Left renal pelvis (tissue), 4 donors: ENCODE measurements around the gene PMEL. TPM values are rescaled to one million over a fixed set of nuclear protein-coding genes. Genes with fewer than 3 reads are reported as not detected.
"Not testable (repeated sequence)": the region's sequence is repeated elsewhere in the genome, so short reads cannot be mapped to it uniquely, and the experiment has no call there.

Experiments used
- DNase-seq, 4 donors: peaks; one replicate each; pipeline ENCODE4 v3.0.0-alpha.2; 2013; ENCODE audit warnings: low read depth in 4 of 4, low spot score in 3 of 4
- polyA plus RNA-seq, 4 donors: library from polyadenylated mRNA; unstranded; fragments of 120-200 nt; gene quantifications; one replicate each; pipeline ENCODE4 v1.2.1, GENCODE V29; 2013; ENCODE audit not compliant: insufficient read length in 4 of 4

The PMEL gene
- polyA plus RNA-seq, 4 donors: 2.0 to 4.2 (median 3.2) TPM

GRCh38 chr12:55984861-55985260 lies 19.0 kb upstream of the PMEL start:
- no peak for DNase-seq

GRCh38 chr12:55983232-55983842 lies 17.5 kb upstream of the PMEL start:
- DNase-seq: no peak

- DNase-seq: no peak
Observed at GRCh38 chr12:55982319-55982936, 16.6 kb upstream of the PMEL start.

- not testable (repeated sequence) for DNase-seq
Observed at GRCh38 chr12:55981882-55982281, 16.0 kb upstream of the PMEL start.

GRCh38 chr12:55979069-55979468 lies 13.2 kb upstream of the PMEL start:
- no peak for DNase-seq

GRCh38 chr12:55978393-55978792 lies 12.6 kb upstream of the PMEL start:
- no peak for DNase-seq

GRCh38 chr12:55974308-55974730 lies 8.5 kb upstream of the PMEL start:
- no peak for DNase-seq

GRCh38 chr12:55973599-55974307 lies 7.9 kb upstream of the PMEL start, which contains the start of gene RAB5B:
Gene RAB5B, plus strand, starts transcription at chr12:55974078. Its CDS starts 12,883 bp downstream, at chr12:55986961.
- DNase-seq: peak; percentile 99 to 100 (median 100)

GRCh38 chr12:55972911-55973598 lies 7.2 kb upstream of the PMEL start:
- DNase-seq: no peak

GRCh38 chr12:55972456-55972855 lies 6.6 kb upstream of the PMEL start:
- no peak for DNase-seq

- no peak for DNase-seq
Observed at GRCh38 chr12:55972042-55972441, 6.2 kb upstream of the PMEL start.

- DNase-seq: no peak
Observed at GRCh38 chr12:55970775-55971174, 4.9 kb upstream of the PMEL start.

GRCh38 chr12:55969356-55969755 lies 3.5 kb upstream of the PMEL start:
- no peak for DNase-seq

GRCh38 chr12:55966408-55967281 lies 803 bp upstream of the PMEL start, which contains the start of gene CDK2:
Gene CDK2, plus strand, starts transcription at chr12:55966830. Its CDS starts 179 bp downstream, at chr12:55967009.
- DNase-seq: peak; percentile 70 to 85 (median 82)

GRCh38 chr12:55965240-55965639 lies 602 bp downstream of the PMEL start:
- DNase-seq: no peak

GRCh38 chr12:55963760-55964159 lies 2.1 kb downstream of the PMEL start:
- no peak for DNase-seq

- DNase-seq: no peak
Observed at GRCh38 chr12:55957106-55957859, 8.6 kb downstream of the PMEL start.

- no peak for DNase-seq
Observed at GRCh38 chr12:55955800-55956508, 9.9 kb downstream of the PMEL start.

- DNase-seq: no peak
Observed at GRCh38 chr12:55955344-55955743, 10.5 kb downstream of the PMEL start.
